Sciatic nerve (tissue), 2 donors: ENCODE measurements around the gene SEC14L2. TPM values are rescaled to one million over a fixed set of nuclear protein-coding genes. Genes with fewer than 3 reads are reported as not detected.
"Not testable (repeated sequence)": the region's sequence is repeated elsewhere in the genome, so short reads cannot be mapped to it uniquely, and the experiment has no call there.

ENCODE experiments used
- ATAC-seq: fragments of 200-7000 bp; cut with Tn5 transposase; one replicate; pipeline ENCODE4 v1.9.1; 2020; ENCODE audit warnings: mild to moderate bottlenecking, moderate library complexity
- DNase-seq: peaks from one replicate; pipeline ENCODE4 v3.0.0-alpha.2; 2020; ENCODE audit warnings: low spot score
- intact Hi-C: fragments of 100-400 bp; cut with DNase I; formaldehyde crosslinking; loops from one replicate; pipeline ENCODE4 v1.14.2; 2022
- total RNA-seq: library from RNA; stranded (reverse); fragmentation: NEBNext Ultra II Directional; extraction: Animal tissue kit (Norgen Biotek cat#: 25700); gene quantifications from one replicate; pipeline ENCODE4 v1.2.1, GENCODE V29; 2021
- donor health status: DM: no; HTN: no; CAD: no.
- donor health status: DM: no; HTN: no; CAD: no.

Gene SEC14L2
- total RNA-seq, 1 donor from 2014 or later = 20.8 TPM

DNA sequence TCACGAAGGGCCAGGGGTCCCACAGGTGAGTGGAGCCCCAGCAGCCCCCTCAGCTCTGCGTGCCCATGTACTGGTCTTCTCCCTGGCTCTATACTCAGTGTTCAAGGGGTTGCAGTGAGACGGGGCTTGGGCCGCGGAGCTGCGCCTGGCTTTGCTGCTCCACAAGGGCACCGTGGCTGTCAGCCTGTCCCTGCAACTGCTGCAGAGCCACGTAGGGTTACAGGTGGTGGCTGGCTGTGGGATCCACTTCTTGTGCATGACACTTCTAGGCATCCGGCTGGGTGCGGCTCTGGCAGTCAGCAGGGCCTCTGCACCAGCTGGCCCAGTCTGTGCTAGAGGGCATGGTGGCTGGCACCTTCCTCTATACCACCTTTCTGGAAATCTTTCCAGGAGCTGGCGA lies 43.0 kb downstream of the SEC14L2 start:
- ATAC-seq (no peak), DNase-seq (no peak)
- intact Hi-C loops = no loop called here

- intact Hi-C loops = no loop called here
- ATAC-seq (no peak), DNase-seq (no peak)
Observed at GRCh38 chr22:30441088-30441487, 44.3 kb downstream of the SEC14L2 start.

DNA sequence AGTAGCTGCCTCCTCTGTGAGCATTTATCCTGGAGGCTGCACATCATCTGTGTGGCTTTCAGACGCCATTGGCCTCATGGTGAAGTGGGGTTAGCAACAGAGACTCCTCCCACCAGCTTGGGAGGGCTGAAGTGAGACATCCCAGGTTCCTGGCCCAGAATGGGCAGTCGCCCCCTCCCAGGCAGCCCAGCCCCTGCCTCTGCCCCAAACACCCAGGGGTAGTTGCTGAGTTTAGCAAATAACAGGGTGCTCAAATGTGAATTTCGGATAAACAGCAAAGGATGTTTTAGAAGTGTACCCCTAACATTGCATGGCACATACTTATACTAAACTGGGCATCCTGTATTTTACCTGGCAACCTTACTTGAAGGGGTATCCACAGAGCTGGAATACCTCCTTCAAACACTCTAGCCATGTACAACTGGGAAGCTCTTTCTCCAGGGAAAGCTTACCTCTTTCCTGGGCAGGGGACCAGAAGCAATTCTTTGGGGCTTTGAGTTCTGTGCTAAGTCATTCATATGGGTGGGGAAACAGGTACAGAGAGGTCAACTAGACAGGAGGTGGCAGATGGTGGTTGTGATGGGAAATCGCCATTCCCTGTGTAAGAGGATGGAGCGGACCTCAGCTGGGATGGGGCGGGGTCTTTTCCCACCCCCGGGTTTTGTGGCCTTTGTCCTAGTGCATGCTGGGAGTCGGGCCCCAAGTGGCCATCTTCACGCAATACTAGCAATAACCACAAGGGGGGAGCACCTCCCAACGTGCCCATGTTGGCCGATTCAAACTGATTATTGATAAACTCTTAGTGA lies 48.0 kb downstream of the SEC14L2 start:
- ATAC-seq (peak; percentile 48), DNase-seq (no peak)
- intact Hi-C loops = no loop called here

GRCh38 chr22:30445438-30446145 lies 48.8 kb downstream of the SEC14L2 start:
- DNase-seq (no peak), ATAC-seq (no peak)
- intact Hi-C loops = no loop called here

GRCh38 chr22:30447656-30448055 lies 50.8 kb downstream of the SEC14L2 start:
- DNase-seq (no peak), ATAC-seq (no peak)
- intact Hi-C loops = no loop called here

- intact Hi-C loops, ATAC-seq, DNase-seq: not testable (repeated sequence)
Observed at GRCh38 chr22:30451488-30451887, 54.7 kb downstream of the SEC14L2 start.

- intact Hi-C loops = no loop called here
- ATAC-seq = no peak
- no peak for DNase-seq
Observed at GRCh38 chr22:30452861-30453260, 56.0 kb downstream of the SEC14L2 start.

- intact Hi-C loops = no loop called here
- ATAC-seq = no peak
- DNase-seq = no peak
Observed at GRCh38 chr22:30453731-30454510, 57.1 kb downstream of the SEC14L2 start.

DNA sequence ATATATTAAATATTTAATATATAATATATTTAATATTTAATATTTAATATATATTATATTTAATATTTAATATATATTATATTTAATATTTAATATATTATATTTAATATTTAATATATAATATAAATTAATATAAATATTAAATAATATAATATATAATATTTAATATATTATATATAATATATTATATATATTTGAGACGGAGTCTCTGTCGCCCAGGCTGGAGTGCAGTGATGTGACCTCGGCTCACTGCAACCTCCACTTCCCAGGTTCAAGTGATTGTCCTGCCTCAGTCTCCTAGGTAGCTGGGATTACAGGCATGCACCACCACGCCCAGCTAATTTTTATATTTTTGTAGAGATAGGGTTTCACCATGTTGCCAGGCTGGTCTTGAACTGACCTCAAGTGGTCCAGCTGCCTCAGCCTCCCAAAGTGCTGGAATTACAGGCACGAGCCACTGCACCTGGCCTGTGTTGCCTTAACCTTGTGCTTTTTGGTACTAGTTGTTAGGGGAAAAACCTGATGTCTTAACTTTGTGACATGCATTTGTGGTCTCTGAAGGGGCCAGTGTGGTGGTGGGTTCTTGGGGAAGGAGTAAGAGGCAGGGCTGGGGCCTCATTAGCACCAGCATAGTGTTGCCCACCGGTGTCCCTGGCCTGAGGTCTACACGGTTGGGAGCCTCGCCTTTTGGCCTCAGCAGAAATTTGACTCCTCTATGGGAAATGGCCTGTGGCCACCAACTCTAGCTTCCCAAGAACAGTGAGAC lies 58.4 kb downstream of the SEC14L2 start:
- intact Hi-C loops = no loop called here
- DNase-seq (no peak), ATAC-seq (no peak)

DNA sequence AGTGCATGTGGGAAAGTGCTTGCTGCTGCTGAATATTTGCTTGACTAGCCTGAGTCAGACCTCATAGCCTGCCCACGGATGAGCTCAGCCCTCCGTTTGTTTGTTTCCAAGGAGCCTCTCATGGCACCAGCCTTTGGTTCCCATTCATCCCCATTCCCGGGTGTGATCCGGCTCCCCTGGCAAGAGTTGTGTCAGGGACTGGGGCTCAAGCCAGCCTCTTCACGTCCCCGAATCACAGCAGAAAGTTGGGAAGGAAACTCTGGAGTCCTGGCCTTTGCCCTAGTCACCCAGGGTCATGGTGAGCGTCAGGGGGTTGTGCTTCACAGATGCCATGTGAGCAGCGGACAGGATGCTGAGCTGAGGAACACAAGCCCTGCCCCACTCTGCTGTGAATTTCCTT lies 61.2 kb downstream of the SEC14L2 start:
- no peak for ATAC-seq
- intact Hi-C loops = no loop called here
- DNase-seq = no peak

DNA sequence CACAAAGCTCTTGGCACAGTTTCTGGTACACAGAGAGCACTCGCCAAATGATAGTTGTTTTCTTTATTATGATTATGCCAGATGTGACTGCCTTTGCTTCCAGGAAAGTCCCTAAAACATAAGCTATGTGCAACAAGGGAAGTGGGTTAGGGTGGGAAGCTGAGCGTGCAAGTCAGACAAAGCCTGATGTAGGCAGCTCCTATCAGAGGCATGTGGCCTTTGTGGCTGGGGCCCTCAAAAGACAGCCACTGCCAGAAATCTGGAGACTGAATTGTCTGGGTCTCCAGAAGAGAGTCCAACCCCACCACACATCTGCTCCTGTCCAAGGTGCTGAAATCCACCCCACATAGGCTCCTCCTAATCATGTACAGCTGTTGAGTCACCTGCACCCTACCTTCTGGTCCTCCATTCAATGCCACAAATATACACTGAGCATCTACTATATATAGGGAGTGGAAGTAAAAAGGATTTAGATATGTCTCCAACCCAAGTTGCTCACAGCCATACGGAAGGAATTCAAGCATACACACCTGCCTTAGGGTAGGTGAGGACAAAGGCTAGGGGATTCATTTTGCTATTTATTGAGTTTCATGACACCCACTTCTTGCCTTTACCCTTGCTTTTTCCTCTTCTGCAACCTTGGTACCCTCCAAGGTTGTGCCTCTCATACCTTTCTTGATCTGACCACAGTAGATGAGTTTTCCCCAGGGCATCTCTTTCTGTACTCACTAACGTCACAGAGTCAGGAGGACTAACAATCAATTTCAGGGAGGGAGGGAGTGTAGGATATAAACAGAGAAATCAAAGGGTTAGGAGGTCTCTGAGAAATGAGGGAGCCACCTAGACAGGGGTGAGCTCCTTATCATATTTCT lies 62.6 kb downstream of the SEC14L2 start:
- DNase-seq (no peak), ATAC-seq (no peak)
- intact Hi-C loops = no loop called here

GRCh38 chr22:30460147-30460546 lies 63.3 kb downstream of the SEC14L2 start:
- ATAC-seq (no peak), DNase-seq (no peak)
- intact Hi-C loops = no loop called here

- intact Hi-C loops, DNase-seq: not testable (repeated sequence)
Observed at GRCh38 chr22:30460555-30460954, 63.7 kb downstream of the SEC14L2 start.

GRCh38 chr22:30469165-30469564 lies 72.3 kb downstream of the SEC14L2 start:
- no peak for ATAC-seq
- intact Hi-C loops = no loop called here

More at GRCh38 chr22:30460555-30460954, 63.7 kb downstream of the SEC14L2 start:
- not testable (repeated sequence) for ATAC-seq

GRCh38 chr22:30470655-30471054 lies 73.8 kb downstream of the SEC14L2 start:
- intact Hi-C loops = no loop called here
- ATAC-seq (no peak), DNase-seq (no peak)

More at GRCh38 chr22:30469165-30469564, 72.3 kb downstream of the SEC14L2 start:
- no peak for DNase-seq

- DNase-seq = no peak
- no peak for ATAC-seq
Observed at GRCh38 chr22:30471616-30472318, 74.9 kb downstream of the SEC14L2 start, which contains the start of gene SEC14L3. SEC14L3 (minus strand) TSS chr22:30472017; CDS start chr22:30471958, 59 bp downstream.

DNA sequence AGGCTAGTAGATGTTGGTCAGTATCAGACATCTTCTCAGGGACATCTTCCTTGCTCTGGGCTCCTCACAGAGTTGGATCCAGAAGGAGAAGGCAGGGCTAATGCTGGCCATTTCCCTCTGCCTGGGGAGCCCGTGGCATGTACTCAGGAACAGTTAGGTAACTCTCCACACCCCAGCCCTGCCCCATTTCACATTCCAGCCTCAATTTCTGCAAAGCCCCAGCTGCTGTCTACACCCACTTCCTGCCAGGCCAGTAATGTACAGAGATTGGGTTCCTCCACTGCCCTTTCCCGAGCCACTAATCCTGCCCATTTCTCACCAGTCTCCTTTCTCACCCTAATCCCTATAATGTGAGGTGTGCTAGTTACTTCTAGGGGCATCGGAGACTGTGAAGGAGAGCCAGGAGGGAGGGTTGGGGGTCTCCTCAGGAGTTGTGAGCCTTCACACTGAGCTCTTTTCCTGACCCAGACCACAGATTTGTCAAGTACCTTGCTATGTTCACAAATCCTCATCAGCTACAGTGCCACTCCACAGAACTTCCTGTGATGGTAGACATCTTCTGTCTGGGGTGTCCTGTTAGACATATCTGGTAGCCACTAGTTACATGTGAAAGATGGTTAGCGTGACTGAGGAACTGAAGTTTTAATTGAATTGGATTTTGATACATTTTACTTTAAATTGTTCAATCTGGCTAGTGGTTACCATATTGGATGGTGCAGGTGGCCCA lies 76.3 kb downstream of the SEC14L2 start:
- no peak for ATAC-seq
- intact Hi-C loops = no loop called here
- DNase-seq = no peak

More at GRCh38 chr22:30471616-30472318, 74.9 kb downstream of the SEC14L2 start, which contains the start of gene SEC14L3:
- intact Hi-C loops = no loop called here
